Measurements from ENCODE around the gene MARCHF3. TPM values are rescaled to one million over a fixed set of nuclear protein-coding genes. Genes with fewer than 3 reads are reported as not detected.
"Not testable (repeated sequence)": the region's sequence is repeated elsewhere in the genome, so short reads cannot be mapped to it uniquely, and the experiment has no call there.

Gene MARCHF3
- total RNA-seq, 3 donors from 2014 or later = 22.5 to 52.8 (median 34.5) TPM

- intact Hi-C loops (cut with DNase I, micrococcal nuclease) = no loop called here
- H3K36me3 ChIP-seq (ENCODE audit: low read depth) = no peaks in the 10 kb centered on the region
- H3K4me1 ChIP-seq (ENCODE audit: low read depth) = peaks cover 16% of the 10 kb centered on the region
- ATAC-seq = peak; percentile 46
- no peak for DNase-seq
- no peaks in the 10 kb centered on the region for H3K9me3 ChIP-seq
- no peak for TF ChIP-seq CTCF (IDR thresholded peaks at IDR 0.05)
- no peak overlapping the region for H3K4me3 ChIP-seq
These were observed 20.6 kb downstream of the MARCHF3 start for GRCh38 chr5:127009784-127010183.

- intact Hi-C loops (cut with DNase I, micrococcal nuclease) = no loop called here
- H3K4me1 ChIP-seq (ENCODE audit: low read depth) = peaks cover 5% of the 10 kb centered on the region
- no peak for TF ChIP-seq CTCF (IDR thresholded peaks at IDR 0.05)
- no peak overlapping the region for H3K4me3 ChIP-seq
- ATAC-seq = no peak
- no peak for DNase-seq
- H3K9me3 ChIP-seq = no peaks in the 10 kb centered on the region
- H3K36me3 ChIP-seq (ENCODE audit: low read depth) = no peaks in the 10 kb centered on the region
These were observed 21.9 kb downstream of the MARCHF3 start for GRCh38 chr5:127008300-127008975.

GRCh38 chr5:127007522-127007921, 22.8 kb downstream of the MARCHF3 start:
- no peak for TF ChIP-seq CTCF (IDR thresholded peaks at IDR 0.05)
- ATAC-seq = no peak
- intact Hi-C loops (cut with DNase I, micrococcal nuclease) = no loop called here
- Histone ChIP-seq H3K36me3 (ENCODE audit: low read depth) (no peaks in the 10 kb centered on the region), H3K9me3 (no peaks in the 10 kb centered on the region), H3K4me1 (ENCODE audit: low read depth) (peaks cover 5% of the 10 kb centered on the region), H3K4me3 (no peak overlapping the region)
- no peak for DNase-seq

- Histone ChIP-seq H3K4me1 (ENCODE audit: low read depth) (peaks cover 10% of the 10 kb centered on the region), H3K36me3 (ENCODE audit: low read depth) (no peaks in the 10 kb centered on the region), H3K9me3 (no peaks in the 10 kb centered on the region), H3K4me3 (no peak overlapping the region)
- no peak for ATAC-seq
- intact Hi-C loops (cut with DNase I, micrococcal nuclease) = no loop called here
- TF ChIP-seq CTCF (IDR thresholded peaks at IDR 0.05) = no peak
- DNase-seq = no peak
These were observed 23.6 kb downstream of the MARCHF3 start for GRCh38 chr5:127006744-127007143.

- H3K36me3 ChIP-seq (ENCODE audit: low read depth); DNase-seq; ATAC-seq; intact Hi-C loops (cut with DNase I, micrococcal nuclease); H3K9me3 ChIP-seq; H3K4me3 ChIP-seq: not testable (repeated sequence)
- H3K4me1 ChIP-seq (ENCODE audit: low read depth) = peaks cover 14% of the 10 kb centered on the region
These were observed 25.1 kb downstream of the MARCHF3 start for GRCh38 chr5:127005282-127005681.

- TF ChIP-seq CTCF (IDR thresholded peaks at IDR 0.05) = no peak
- intact Hi-C loops (cut with DNase I, micrococcal nuclease) = no loop called here
- H3K36me3 ChIP-seq (ENCODE audit: low read depth) = no peaks in the 10 kb centered on the region
- no peaks in the 10 kb centered on the region for H3K9me3 ChIP-seq
- no peak for ATAC-seq
- H3K4me1 ChIP-seq (ENCODE audit: low read depth) = peaks cover 14% of the 10 kb centered on the region
- DNase-seq = no peak
- H3K4me3 ChIP-seq = no peak overlapping the region
These were observed 25.6 kb downstream of the MARCHF3 start for GRCh38 chr5:127004721-127005120.
